22Rv1 (cell line): Measurements from ENCODE around the gene ABCC4.

ENCODE experiments used
- ZFX ChIP-seq: fragments of 450-650 bp; IDR thresholded peaks from 2 replicates; pipeline ENCODE4 v1.6.1; 2017; ENCODE audit warnings: antibody characterized with exemption, borderline replicate concordance
- TF ChIP-seq, protein P1 (sequence below): fragments of 450-650 bp; IDR thresholded peaks from 2 replicates; pipeline ENCODE4 v1.5.1; 2017; ENCODE audit warnings: mild to moderate bottlenecking

DNA sequence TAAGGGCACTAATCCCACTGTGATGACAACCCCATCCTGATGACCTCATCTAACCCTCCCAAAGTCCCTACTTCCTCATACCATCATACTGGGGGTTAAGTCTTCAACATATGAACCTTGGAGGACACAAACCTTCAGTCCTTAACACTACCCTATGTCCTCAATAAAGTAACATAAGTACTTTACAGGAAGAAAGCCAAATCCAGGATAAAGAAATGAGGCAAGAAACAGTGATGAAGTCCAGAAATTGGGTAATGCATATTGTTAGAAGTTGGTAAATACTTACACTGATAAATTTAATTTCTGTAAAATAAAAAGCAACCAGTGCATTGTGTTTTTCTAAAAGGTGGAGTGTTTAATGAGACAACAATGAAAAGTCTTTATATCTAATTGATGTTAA lies 304.1 kb downstream of the ABCC4 start:
- TF ChIP-seq, protein P1, sequence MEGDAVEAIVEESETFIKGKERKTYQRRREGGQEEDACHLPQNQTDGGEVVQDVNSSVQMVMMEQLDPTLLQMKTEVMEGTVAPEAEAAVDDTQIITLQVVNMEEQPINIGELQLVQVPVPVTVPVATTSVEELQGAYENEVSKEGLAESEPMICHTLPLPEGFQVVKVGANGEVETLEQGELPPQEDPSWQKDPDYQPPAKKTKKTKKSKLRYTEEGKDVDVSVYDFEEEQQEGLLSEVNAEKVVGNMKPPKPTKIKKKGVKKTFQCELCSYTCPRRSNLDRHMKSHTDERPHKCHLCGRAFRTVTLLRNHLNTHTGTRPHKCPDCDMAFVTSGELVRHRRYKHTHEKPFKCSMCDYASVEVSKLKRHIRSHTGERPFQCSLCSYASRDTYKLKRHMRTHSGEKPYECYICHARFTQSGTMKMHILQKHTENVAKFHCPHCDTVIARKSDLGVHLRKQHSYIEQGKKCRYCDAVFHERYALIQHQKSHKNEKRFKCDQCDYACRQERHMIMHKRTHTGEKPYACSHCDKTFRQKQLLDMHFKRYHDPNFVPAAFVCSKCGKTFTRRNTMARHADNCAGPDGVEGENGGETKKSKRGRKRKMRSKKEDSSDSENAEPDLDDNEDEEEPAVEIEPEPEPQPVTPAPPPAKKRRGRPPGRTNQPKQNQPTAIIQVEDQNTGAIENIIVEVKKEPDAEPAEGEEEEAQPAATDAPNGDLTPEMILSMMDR: no peak
- no peak for TF ChIP-seq ZFX
